Body of pancreas (tissue), 4 donors: ENCODE measurements around the gene KDM4B. TPM values are rescaled to one million over a fixed set of nuclear protein-coding genes. Genes with fewer than 3 reads are reported as not detected.

ENCODE experiments used
- ATAC-seq: fragments of 150-250 bp; one replicate; pipeline ENCODE4 v1.9.1; 2016
- DNase-seq, 4 donors: peaks; one replicate each; pipeline ENCODE4 v3.0.0-alpha.2; 2019
- H3K27ac ChIP-seq, 4 donors: fragments of 200-600 bp; sonication (generic); 1 replicate in 3 of 4; 2 replicates in 1 of 4; pipeline versions ENCODE4 v1.5.1 to v1.6.1; 2016 to 2019; ENCODE audit warnings: mild to moderate bottlenecking in 1 of 4, mixed read lengths in 1 of 4, moderate library complexity in 1 of 4
- H3K27me3 ChIP-seq, 2 donors: fragments of 200-600 bp; sonication (generic); one replicate each; pipeline ENCODE4 v1.6.0; 2016; ENCODE audit warnings: mild to moderate bottlenecking in 1 of 2
- H3K36me3 ChIP-seq, 2 donors: fragments of 200-600 bp; sonication (generic); replicated peaks in 1 of 2; 2 replicates each; pipeline ENCODE4 v1.5.1; 2016; ENCODE audit warnings: low read depth in 2 of 2; ENCODE audit not compliant: insufficient read depth in 1 of 2
- H3K4me1 ChIP-seq: fragments of 200-600 bp; sonication (generic); one replicate; pipeline ENCODE4 v1.6.0; 2016
- H3K4me3 ChIP-seq, 2 donors: fragments of 200-600 bp; sonication (generic); 1 replicate in 1 of 2; 2 replicates in 1 of 2; pipeline ENCODE4 v1.5.1; 2016 to 2019
- H3K9me3 ChIP-seq, 3 donors: fragments of 200-600 bp; sonication (generic); 1 replicate in 2 of 3; 2 replicates in 1 of 3; pipeline ENCODE4 v1.5.1; 2016
- CTCF ChIP-seq, 7 experiments: fragments of 450-650 bp in 4 of 7; fragments of 200-600 bp in 3 of 7; sonication (generic) in 3 of 7; IDR thresholded peaks; one replicate each; pipeline ENCODE4 v1.5.1; 2016 to 2019; ENCODE audit warnings: antibody characterized with exemption in 7 of 7
- POLR2A ChIP-seq, 3 donors: fragments of 450-650 bp; IDR thresholded peaks; one replicate each; pipeline ENCODE4 v1.6.1; 2016; ENCODE audit warnings: antibody characterized with exemption in 3 of 3, mild to moderate bottlenecking in 2 of 3
- WGBS, 2 donors: methylation state at CpG; one replicate each; pipeline ENCODE4 v1.1.5; 2017; 5-methylcytosine and 5-hydroxymethylcytosine counted together
- intact Hi-C: fragments of 100-400 bp; cut with DNase I; formaldehyde crosslinking; loops from one replicate; pipeline ENCODE4 v1.15.1; 2023
- total RNA-seq, 2 donors: library from RNA; depleted of rRNA; stranded (reverse); fragments of >200 nt; gene quantifications; one replicate each; pipeline ENCODE4 v1.1.0, GENCODE V29; 2016

The KDM4B gene
- total RNA-seq, 2 donors from 2014 or later = 18.9 to 35.3 TPM

- Histone ChIP-seq H3K27me3 (no peaks in the 10 kb centered on the region), H3K36me3 (peaks cover 6 to 9% of the 10 kb centered on the region in 2 donors), H3K27ac (no peak overlapping the region), H3K4me3 (no peak overlapping the region), H3K4me1 (peaks cover 14% of the 10 kb centered on the region), H3K9me3 (no peaks in the 10 kb centered on the region)
- ATAC-seq = no peak
- intact Hi-C loops = loop anchor here (10.0 kb wide), 1 partner anchor 543 kb away; no protein-coding TSS in a partner anchor
- 90 to 96% methylated on average over 10 of the region's 11 CpGs for WGBS, 2 donors
- no peak for TF ChIP-seq POLR2A (IDR thresholded peaks at IDR 0.05)
- no peak for TF ChIP-seq CTCF (IDR thresholded peaks at IDR 0.05)
- DNase-seq = no peak
Measured at GRCh38 chr19:5041913-5042187, 72.9 kb downstream of the KDM4B start.

GRCh38 chr19:5042556-5042955 is 73.6 kb downstream of the KDM4B start:
- no peaks in the 10 kb centered on the region for H3K9me3 ChIP-seq
- H3K4me3 ChIP-seq = no peak overlapping the region
- H3K27ac ChIP-seq = no peak overlapping the region
- TF ChIP-seq POLR2A (IDR thresholded peaks at IDR 0.05) (no peak), CTCF (IDR thresholded peaks at IDR 0.05) (no peak)
- intact Hi-C loops = loop anchor here (10.0 kb wide), 1 partner anchor 542 kb away; no protein-coding TSS in a partner anchor
- 75 to 83% methylated on average over 16 to 18 of the region's 18 CpGs for WGBS, 2 donors
- ATAC-seq (no peak), DNase-seq (no peak)
- H3K4me1 ChIP-seq = peaks cover 21% of the 10 kb centered on the region
- peaks cover 6 to 9% of the 10 kb centered on the region in 2 donors for H3K36me3 ChIP-seq
- no peaks in the 10 kb centered on the region for H3K27me3 ChIP-seq

DNA sequence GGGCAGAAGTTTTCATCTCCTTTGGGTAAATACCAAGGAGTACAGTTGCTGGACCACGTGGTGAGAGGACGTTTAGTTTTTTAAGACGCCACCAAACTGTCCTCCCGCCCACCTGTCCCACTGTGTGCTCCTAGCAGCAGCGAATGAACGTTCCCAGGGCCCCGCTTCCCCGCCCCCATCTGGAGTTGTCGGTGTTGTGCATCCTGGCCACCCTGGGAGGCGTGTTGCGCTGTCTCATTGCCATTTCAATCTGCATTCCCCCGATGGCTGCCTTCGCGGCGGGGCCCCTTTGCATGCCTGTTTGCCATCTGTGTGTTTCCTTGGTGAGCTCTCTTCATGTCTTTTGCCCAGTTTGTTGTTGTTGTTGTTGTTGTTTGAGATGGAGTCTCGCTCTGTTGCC is 76.1 kb downstream of the KDM4B start:
- intact Hi-C loops = loop anchor here (10.0 kb wide), 1 partner anchor 540 kb away; no protein-coding TSS in a partner anchor
- Histone ChIP-seq H3K4me3 (no peak overlapping the region), H3K27me3 (no peaks in the 10 kb centered on the region), H3K9me3 (no peaks in the 10 kb centered on the region), H3K36me3 (peaks cover 6 to 9% of the 10 kb centered on the region in 2 donors), H3K27ac (no peak overlapping the region), H3K4me1 (peaks cover 37% of the 10 kb centered on the region)
- TF ChIP-seq POLR2A (IDR thresholded peaks at IDR 0.05) = no peak
- no peak for TF ChIP-seq CTCF (IDR thresholded peaks at IDR 0.05)
- WGBS, 2 donors = 91 to 95% methylated on average over 15 to 16 of the region's 16 CpGs
- DNase-seq = no peak
- no peak for ATAC-seq

- Histone ChIP-seq H3K36me3 (peaks cover 0 to 4% of the 10 kb centered on the region in 2 donors), H3K27ac (peak overlapping the region; percentile 27 to 77 (median 53)), H3K4me3 (no peak overlapping the region), H3K9me3 (no peaks in the 10 kb centered on the region), H3K27me3 (no peaks in the 10 kb centered on the region), H3K4me1 (peaks cover 37% of the 10 kb centered on the region)
- WGBS, 2 donors = 32 to 70% methylated on average over 1 to 8 of the region's 8 CpGs
- DNase-seq = peak in 1 of 4 donors; percentile 40
- intact Hi-C loops = loop anchor here (10.0 kb wide), 1 partner anchor 539 kb away; no protein-coding TSS in a partner anchor
- TF ChIP-seq CTCF (IDR thresholded peaks at IDR 0.05) (peak in 4 of 7 experiments; percentile 15 to 30 (median 22)), POLR2A (IDR thresholded peaks at IDR 0.05) (no peak)
- peak; percentile 26 for ATAC-seq
Measured at GRCh38 chr19:5045956-5046338, 77.0 kb downstream of the KDM4B start.
